ENCODE data around the gene TNNC1.

DNA sequence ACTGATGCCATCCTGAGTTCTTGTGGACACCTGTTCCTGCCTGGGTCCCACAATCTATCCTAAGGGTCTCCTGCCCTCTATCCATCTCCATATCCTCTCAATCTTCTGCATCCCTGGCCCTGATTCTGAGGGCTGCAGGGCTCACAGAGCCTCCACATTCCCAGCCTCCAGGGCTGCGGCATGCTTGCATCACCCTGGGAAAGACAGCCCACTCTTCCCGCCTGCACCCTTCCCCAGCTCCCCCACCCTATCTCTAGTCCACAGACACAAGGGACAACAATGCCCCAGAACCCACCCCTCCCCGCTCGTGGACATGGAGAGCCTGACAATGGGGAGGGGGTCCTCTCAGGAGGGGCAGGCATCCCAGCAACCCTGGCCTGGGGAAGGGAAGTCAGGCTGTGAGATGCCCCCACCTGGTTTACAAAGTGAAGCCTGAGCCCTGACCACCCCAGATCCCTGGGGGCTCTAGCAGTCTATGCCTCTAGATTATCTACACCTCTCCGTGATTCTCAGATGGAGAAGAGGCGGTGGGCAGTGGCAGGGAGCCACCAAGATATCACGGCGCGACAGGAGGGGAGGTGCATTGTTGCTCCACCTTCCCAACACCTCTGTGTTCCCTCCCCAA is 19.2 kb downstream of the TNNC1 start:
- no peak for TF ChIP-seq CTCF (IDR thresholded peaks at IDR 0.05)
- TF ChIP-seq ARID4B (CRISPR knock-in tag; IDR thresholded peaks at IDR 0.05; ENCODE audit: borderline replicate concordance): no peak
- no peak for TF ChIP-seq SMAD3 (CRISPR knock-in tag; IDR thresholded peaks at IDR 0.05; ENCODE audit: borderline replicate concordance)
- no peak for TF ChIP-seq NFE2L1 (CRISPR knock-in tag; IDR thresholded peaks at IDR 0.05)
- TF ChIP-seq, protein P1, sequence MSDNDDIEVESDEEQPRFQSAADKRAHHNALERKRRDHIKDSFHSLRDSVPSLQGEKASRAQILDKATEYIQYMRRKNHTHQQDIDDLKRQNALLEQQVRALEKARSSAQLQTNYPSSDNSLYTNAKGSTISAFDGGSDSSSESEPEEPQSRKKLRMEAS (CRISPR knock-in tag; IDR thresholded peaks at IDR 0.05): no peak
- TF ChIP-seq ETV6 (CRISPR knock-in tag; IDR thresholded peaks at IDR 0.05): no peak
- TF ChIP-seq, protein P2, sequence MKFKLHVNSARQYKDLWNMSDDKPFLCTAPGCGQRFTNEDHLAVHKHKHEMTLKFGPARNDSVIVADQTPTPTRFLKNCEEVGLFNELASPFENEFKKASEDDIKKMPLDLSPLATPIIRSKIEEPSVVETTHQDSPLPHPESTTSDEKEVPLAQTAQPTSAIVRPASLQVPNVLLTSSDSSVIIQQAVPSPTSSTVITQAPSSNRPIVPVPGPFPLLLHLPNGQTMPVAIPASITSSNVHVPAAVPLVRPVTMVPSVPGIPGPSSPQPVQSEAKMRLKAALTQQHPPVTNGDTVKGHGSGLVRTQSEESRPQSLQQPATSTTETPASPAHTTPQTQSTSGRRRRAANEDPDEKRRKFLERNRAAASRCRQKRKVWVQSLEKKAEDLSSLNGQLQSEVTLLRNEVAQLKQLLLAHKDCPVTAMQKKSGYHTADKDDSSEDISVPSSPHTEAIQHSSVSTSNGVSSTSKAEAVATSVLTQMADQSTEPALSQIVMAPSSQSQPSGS (CRISPR knock-in tag; IDR thresholded peaks at IDR 0.05; ENCODE audit: borderline replicate concordance, low read depth): no peak
- TF ChIP-seq ERG (CRISPR knock-in tag; IDR thresholded peaks at IDR 0.05): no peak
- TF ChIP-seq KAT7 (CRISPR knock-in tag; IDR thresholded peaks at IDR 0.05; ENCODE audit: borderline replicate concordance): no peak
- TF ChIP-seq E2F5 (CRISPR knock-in tag; IDR thresholded peaks at IDR 0.05): no peak
- TF ChIP-seq IRF1 (CRISPR knock-in tag; IDR thresholded peaks at IDR 0.05): no peak
- no peak for TF ChIP-seq ZBTB21 (CRISPR knock-in tag; IDR thresholded peaks at IDR 0.05; ENCODE audit: borderline replicate concordance)

Measured in WTC11 (cell line).